DND-41 (cell line): ENCODE results near the gene SENP1.

Experiments used
- ATAC-seq: fragments of 200-7000 bp; cut with Tn5 transposase; 3 replicates; pipeline ENCODE4 v1.9.1; 2021; ENCODE audit warnings: low read depth; ENCODE audit not compliant: insufficient read depth
- DNase-seq: peaks from one replicate; pipeline ENCODE4 v3.0.0-alpha.2; 2020
- H2AFZ ChIP-seq: 2 replicates; pipeline ENCODE4 v1.6.0; 2012; ENCODE audit warnings: low read depth, low read length
- H3K27ac ChIP-seq: 2 replicates; pipeline ENCODE4 v1.5.1; 2012; ENCODE audit warnings: low read length, inconsistent platforms
- H3K27me3 ChIP-seq: fragments of 200-600 bp; sonication (generic); 2 replicates; pipeline ENCODE4 v1.6.0; 2012; ENCODE audit warnings: low read length, mild to moderate bottlenecking, inconsistent platforms; ENCODE audit not compliant: insufficient read depth, poor library complexity
- H3K36me3 ChIP-seq: 2 replicates; pipeline ENCODE4 v1.5.1; 2012; ENCODE audit warnings: low read length, inconsistent platforms; ENCODE audit not compliant: insufficient read depth
- H3K4me1 ChIP-seq: 2 replicates; pipeline ENCODE4 v1.5.1; 2012; ENCODE audit warnings: mild to moderate bottlenecking, low read length; ENCODE audit not compliant: insufficient read depth
- H3K4me2 ChIP-seq: 2 replicates; pipeline ENCODE4 v1.6.0; 2012; ENCODE audit warnings: mild to moderate bottlenecking, moderate library complexity, low read length, inconsistent platforms; ENCODE audit not compliant: insufficient read depth
- H3K4me3 ChIP-seq, 2 experiments: fragments of 200-600 bp in 1 of 2; shearing (Covaris generic) in 1 of 2; 2 replicates each; pipeline ENCODE4 v1.5.1; 2012 to 2016; ENCODE audit warnings: inconsistent platforms in 2 of 2, low read length in 2 of 2, mild to moderate bottlenecking in 2 of 2, low read depth in 1 of 2, moderate library complexity in 1 of 2
- H3K79me2 ChIP-seq: 2 replicates; pipeline ENCODE4 v1.6.0; 2012; ENCODE audit warnings: low read length, inconsistent platforms; ENCODE audit not compliant: insufficient read depth
- H3K9ac ChIP-seq: 2 replicates; pipeline ENCODE4 v1.6.0; 2012; ENCODE audit warnings: low read depth, mild to moderate bottlenecking, inconsistent platforms, low read length, moderate library complexity
- H3K9me3 ChIP-seq: 2 replicates; pipeline ENCODE4 v1.5.1; 2012; ENCODE audit warnings: low read length, moderate library complexity, mild to moderate bottlenecking, inconsistent platforms; ENCODE audit not compliant: insufficient read depth, severe bottlenecking
- H4K20me1 ChIP-seq: 2 replicates; pipeline ENCODE4 v1.6.0; 2012; ENCODE audit warnings: low read length; ENCODE audit not compliant: insufficient read depth
- CTCF ChIP-seq: IDR thresholded peaks from 2 replicates; pipeline ENCODE4 v1.5.1; 2012; ENCODE audit warnings: borderline replicate concordance, low read length, moderate library complexity, mild to moderate bottlenecking; ENCODE audit not compliant: poor library complexity, severe bottlenecking; ENCODE audit errors: extremely low read depth
- EZH2 ChIP-seq: IDR thresholded peaks from 3 replicates; pipeline ENCODE4 v1.6.1; 2012; ENCODE audit warnings: borderline replicate concordance, low read depth, mild to moderate bottlenecking, moderate library complexity, low read length, inconsistent platforms; ENCODE audit not compliant: severe bottlenecking

SENP1 gene

GRCh38 chr12:48105867-48106680 is at the start of gene SENP1:
TSS of gene SENP1 (minus strand) at chr12:48106079. CDS start at chr12:48101472, 4,607 bp downstream.
- Histone ChIP-seq H4K20me1 (0 out of 2 replicates have a peak, but pooled peaks cover 3% of the 10 kb centered on the region), H2AFZ (peak within 1 kb of the TSS; percentile 96), H3K4me3 (peak within 1 kb of the TSS; percentile 78 to 90), H3K36me3 (no peaks in the 10 kb centered on the region; the same call in 1 of the 2 replicates), H3K9me3 (no peaks in the 10 kb centered on the region), H3K9ac (peak within 1 kb of the TSS; percentile 84), H3K79me2 (peaks cover 54% of the 10 kb centered on the region), H3K4me2 (peak within 1 kb of the TSS; percentile 86), H3K27me3 (no peaks in the 10 kb centered on the region), H3K4me1 (peaks cover 38% of the 10 kb centered on the region), H3K27ac (peak within 1 kb of the TSS; percentile 94)
- TF ChIP-seq EZH2 (no peak), CTCF (no peak)
- DNase-seq = peak; percentile 91
- ATAC-seq = peak; percentile 88

DNA sequence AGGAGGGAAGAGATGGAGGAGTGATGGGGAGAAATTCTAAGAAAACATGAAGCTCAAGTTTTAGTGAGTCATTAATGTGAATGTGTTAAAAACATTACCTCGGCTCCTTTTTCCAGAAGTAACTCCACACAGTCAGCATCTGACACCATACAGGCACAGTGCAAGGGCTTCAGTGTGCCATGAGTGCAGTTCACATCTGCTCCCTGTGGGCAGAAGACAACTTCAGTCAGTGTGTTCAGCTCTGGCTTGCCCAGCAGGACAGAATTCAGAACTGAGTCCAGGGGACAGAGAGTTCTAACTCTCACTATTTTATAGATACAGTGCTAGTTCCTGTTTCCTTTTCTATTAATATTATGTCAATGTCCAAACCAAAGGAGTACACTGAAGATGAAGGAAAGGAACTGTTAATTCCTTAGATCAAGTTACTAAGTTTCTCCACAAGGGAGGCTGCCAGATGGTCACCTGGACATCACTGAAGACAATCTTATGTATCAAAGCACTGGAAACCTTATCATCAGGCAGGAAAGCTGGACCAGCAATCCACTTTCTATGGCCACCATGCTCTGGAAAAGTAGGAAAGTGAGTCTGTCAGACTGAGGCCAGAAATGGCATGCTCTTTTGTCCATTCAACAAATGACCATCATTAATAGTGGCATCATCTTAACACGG is 45.4 kb upstream of the SENP1 start:
- no peak overlapping the region for H3K4me3 ChIP-seq
- no peak for DNase-seq
- ATAC-seq = no peak
- H3K9me3 ChIP-seq = no peaks in the 10 kb centered on the region
- no peak overlapping the region for H3K4me2 ChIP-seq
- no peak overlapping the region for H3K9ac ChIP-seq
- no peak overlapping the region for H2AFZ ChIP-seq
- no peaks in the 10 kb centered on the region for H4K20me1 ChIP-seq
- peaks cover 27% of the 10 kb centered on the region for H3K79me2 ChIP-seq
- peaks cover 66% of the 10 kb centered on the region for H3K36me3 ChIP-seq
- peaks cover 11% of the 10 kb centered on the region for H3K4me1 ChIP-seq
- no peaks in the 10 kb centered on the region for H3K27me3 ChIP-seq
- no peak overlapping the region for H3K27ac ChIP-seq
- TF ChIP-seq CTCF (no peak), EZH2 (no peak)

DNA sequence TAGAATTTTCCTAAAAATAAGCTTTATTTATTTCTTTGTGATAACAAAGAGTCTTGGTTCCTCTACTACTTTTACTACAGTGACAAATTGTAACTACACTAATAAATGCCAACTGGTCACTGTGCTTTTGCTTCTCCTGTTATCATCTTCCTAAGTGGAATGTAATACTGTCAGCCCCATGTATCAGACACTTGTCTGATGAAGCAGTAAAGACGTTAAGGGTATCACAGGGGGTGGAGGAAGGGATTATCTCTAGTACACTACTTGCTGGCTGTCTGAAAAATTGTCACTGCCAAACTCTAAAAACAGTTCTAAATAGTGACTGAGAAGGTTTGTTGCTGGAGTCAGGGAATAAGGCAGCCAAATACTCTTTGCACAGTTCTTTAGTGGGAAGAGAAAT is 40.1 kb upstream of the SENP1 start:
- no peaks in the 10 kb centered on the region for H3K79me2 ChIP-seq
- no peaks in the 10 kb centered on the region for H4K20me1 ChIP-seq
- no peak overlapping the region for H3K4me2 ChIP-seq
- no peak for DNase-seq
- H3K9me3 ChIP-seq = no peaks in the 10 kb centered on the region
- no peaks in the 10 kb centered on the region for H3K4me1 ChIP-seq
- no peak overlapping the region for H3K9ac ChIP-seq
- H3K27ac ChIP-seq = no peak overlapping the region
- TF ChIP-seq CTCF = no peak
- no peak for TF ChIP-seq EZH2
- H3K27me3 ChIP-seq = no peaks in the 10 kb centered on the region
- H3K4me3 ChIP-seq = no peak overlapping the region
- no peak overlapping the region for H2AFZ ChIP-seq
- no peak for ATAC-seq
- H3K36me3 ChIP-seq = peaks cover 87% of the 10 kb centered on the region
